Stromal cell of bone marrow (primary cell): Measurements from ENCODE around the gene THSD7B.
"Not testable (repeated sequence)": the region's sequence is repeated elsewhere in the genome, so short reads cannot be mapped to it uniquely, and the experiment has no call there.

Experiments used
- DNase-seq: peaks from one replicate; pipeline ENCODE4 v3.0.0-alpha.2; 2012; ENCODE audit warnings: low read depth

The THSD7B gene

GRCh38 chr2:136765256-136766072 is at the start of gene THSD7B:
TSS of gene THSD7B (plus strand) at chr2:136765545. CDS start at chr2:136882179, 116,634 bp downstream.
- DNase-seq: no peak

- no peak for DNase-seq
Measured at GRCh38 chr2:136718273-136718672, 47.1 kb upstream of the THSD7B start.

GRCh38 chr2:136727973-136728699 is 37.2 kb upstream of the THSD7B start:
- DNase-seq: no peak

- DNase-seq: no peak
Measured at GRCh38 chr2:136736236-136736635, 29.1 kb upstream of the THSD7B start.

- DNase-seq: no peak
Measured at GRCh38 chr2:136738044-136738443, 27.3 kb upstream of the THSD7B start.

GRCh38 chr2:136741471-136741870 is 23.9 kb upstream of the THSD7B start:
- DNase-seq: no peak

- DNase-seq: no peak
Measured at GRCh38 chr2:136750065-136750464, 15.3 kb upstream of the THSD7B start.

- DNase-seq: no peak
Measured at GRCh38 chr2:136751406-136751805, 13.9 kb upstream of the THSD7B start.

- DNase-seq: not testable (repeated sequence)
Measured at GRCh38 chr2:136758504-136758903, 6.8 kb upstream of the THSD7B start.

GRCh38 chr2:136764452-136765255 is 691 bp upstream of the THSD7B start:
- no peak for DNase-seq

- DNase-seq: no peak
Measured at GRCh38 chr2:136766073-136766404, 694 bp downstream of the THSD7B start.

- no peak for DNase-seq
Measured at GRCh38 chr2:136767030-136767429, 1.7 kb downstream of the THSD7B start.

- DNase-seq: no peak
Measured at GRCh38 chr2:136769871-136770270, 4.5 kb downstream of the THSD7B start.

- DNase-seq: no peak
Measured at GRCh38 chr2:136770384-136770783, 5.0 kb downstream of the THSD7B start.

- DNase-seq: no peak
Measured at GRCh38 chr2:136777391-136777790, 12.0 kb downstream of the THSD7B start.

- no peak for DNase-seq
Measured at GRCh38 chr2:136783856-136784255, 18.5 kb downstream of the THSD7B start.

GRCh38 chr2:136785215-136785614 is 19.9 kb downstream of the THSD7B start:
- no peak for DNase-seq

GRCh38 chr2:136787970-136788369 is 22.6 kb downstream of the THSD7B start:
- DNase-seq: no peak

GRCh38 chr2:136796339-136796738 is 31.0 kb downstream of the THSD7B start:
- no peak for DNase-seq

- no peak for DNase-seq
Measured at GRCh38 chr2:136798766-136799165, 33.4 kb downstream of the THSD7B start.

GRCh38 chr2:136801661-136802060 is 36.3 kb downstream of the THSD7B start:
- no peak for DNase-seq

GRCh38 chr2:136809998-136810397 is 44.7 kb downstream of the THSD7B start:
- no peak for DNase-seq

GRCh38 chr2:136818839-136819238 is 53.5 kb downstream of the THSD7B start:
- DNase-seq: no peak
